Mammary epithelial cell (primary cell): Measurements from ENCODE around the gene LRMDA.

ENCODE experiments used
- CTCF ChIP-seq, 2 donors: IDR thresholded peaks in 1 of 2; conservative IDR thresholded peaks in 1 of 2; 2 replicates each; pipeline ENCODE4 v1.5.1; 2011 to 2012; ENCODE audit warnings: inconsistent platforms in 2 of 2, low read length in 2 of 2, mild to moderate bottlenecking in 2 of 2, control low read depth in 1 of 2, low read depth in 1 of 2; ENCODE audit not compliant: insufficient read depth in 1 of 2; ENCODE audit errors: extremely low read depth in 1 of 2
- EZH2 ChIP-seq: IDR thresholded peaks from 2 replicates; pipeline ENCODE4 v1.6.1; 2012; ENCODE audit warnings: low read length, inconsistent platforms, borderline replicate concordance

GRCh38 chr10:75429159-75429827 is 2.1 kb upstream of the LRMDA start:
- TF ChIP-seq CTCF (conservative IDR thresholded peaks at IDR 0.05 in 1 of 2, IDR thresholded peaks at IDR 0.05 in 1 of 2; ENCODE audit: extremely low read depth in 1 of 2, insufficient read depth in 1 of 2, low read depth in 1 of 2, low read length in 2 of 2) (no peak), EZH2 (no peak)
